HepG2 (cell line): ENCODE results near the gene CMTM8.

Experiments used
- FOXK1 ChIP-seq: sonication (generic); formaldehyde crosslinking; IDR thresholded peaks from 2 replicates; pipeline ENCODE4 v1.4.0; 2020; ENCODE audit warnings: low read depth, missing genetic modification reagents, borderline replicate concordance
- FOXM1 ChIP-seq: sonication (generic); formaldehyde crosslinking; IDR thresholded peaks from 2 replicates; pipeline ENCODE4 v1.5.0; 2020; ENCODE audit warnings: missing genetic modification reagents
- HDAC2 ChIP-seq: sonication (generic); formaldehyde crosslinking; IDR thresholded peaks from 2 replicates; pipeline ENCODE4 v1.4.0; 2020; ENCODE audit warnings: missing genetic modification reagents
- POLR2A ChIP-seq, 2 experiments: IDR thresholded peaks; 2 replicates each; pipeline ENCODE4 v1.6.1; 2011; ENCODE audit warnings: low read depth in 2 of 2, low read length in 2 of 2, mild to moderate bottlenecking in 1 of 2, moderate library complexity in 1 of 2; ENCODE audit not compliant: insufficient read depth in 1 of 2
- SAFB2 ChIP-seq: sonication (generic); formaldehyde crosslinking; IDR thresholded peaks from 2 replicates; pipeline ENCODE4 v1.5.1; 2020; ENCODE audit warnings: missing genetic modification reagents, low read depth, mild to moderate bottlenecking, borderline replicate concordance
- SP2 ChIP-seq: sonication (generic); formaldehyde crosslinking; IDR thresholded peaks from 2 replicates; pipeline ENCODE4 v1.5.1; 2020; ENCODE audit warnings: mild to moderate bottlenecking, missing genetic modification reagents
- TCF7L2 ChIP-seq: IDR thresholded peaks from 2 replicates; pipeline ENCODE4 v1.6.1; 2011; ENCODE audit warnings: mild to moderate bottlenecking, low read depth, low read length, moderate library complexity
- ZNF224 ChIP-seq: sonication (generic); formaldehyde crosslinking; IDR thresholded peaks from 2 replicates; pipeline ENCODE4 v1.5.0; 2020; ENCODE audit warnings: mild to moderate bottlenecking, missing genetic modification reagents
- ZNF3 ChIP-seq: IDR thresholded peaks from 2 replicates; pipeline ENCODE4 v1.7.0; 2017; ENCODE audit warnings: inconsistent platforms
- ZNF776 ChIP-seq: sonication (generic); formaldehyde crosslinking; IDR thresholded peaks from 2 replicates; pipeline ENCODE4 v1.4.0; 2020; ENCODE audit warnings: mild to moderate bottlenecking, missing genetic modification reagents
- TF ChIP-seq, protein P1 (sequence below), 2 experiments: sonication (generic) in 1 of 2; formaldehyde crosslinking in 1 of 2; IDR thresholded peaks; 2 replicates each; pipeline versions ENCODE4 v1.4.0 to v1.6.1; 2018 to 2020; ENCODE audit warnings: missing genetic modification reagents in 2 of 2, borderline replicate concordance in 1 of 2, low read depth in 1 of 2, mild to moderate bottlenecking in 1 of 2, missing biosample characterization in 1 of 2
- TF ChIP-seq, protein P2 (sequence below): sonication (generic); formaldehyde crosslinking; IDR thresholded peaks from 2 replicates; pipeline ENCODE4 v1.5.0; 2020; ENCODE audit warnings: mild to moderate bottlenecking, missing genetic modification reagents, moderate library complexity

GRCh38 chr3:32236377-32236776 lies 2.1 kb upstream of the CMTM8 start:
- TF ChIP-seq POLR2A (IDR thresholded peaks at IDR 0.05; ENCODE audit: insufficient read depth in 1 of 2, low read depth in 2 of 2, low read length in 2 of 2): no peak
- TF ChIP-seq SP2 (CRISPR knock-in tag): no peak
- no peak for TF ChIP-seq ZNF776 (CRISPR knock-in tag)
- no peak for TF ChIP-seq ZNF224 (CRISPR knock-in tag)
- no peak for TF ChIP-seq SAFB2 (CRISPR knock-in tag)
- TF ChIP-seq ZNF3 (CRISPR knock-in tag): no peak
- TF ChIP-seq FOXK1 (CRISPR knock-in tag): no peak
- TF ChIP-seq, protein P1, sequence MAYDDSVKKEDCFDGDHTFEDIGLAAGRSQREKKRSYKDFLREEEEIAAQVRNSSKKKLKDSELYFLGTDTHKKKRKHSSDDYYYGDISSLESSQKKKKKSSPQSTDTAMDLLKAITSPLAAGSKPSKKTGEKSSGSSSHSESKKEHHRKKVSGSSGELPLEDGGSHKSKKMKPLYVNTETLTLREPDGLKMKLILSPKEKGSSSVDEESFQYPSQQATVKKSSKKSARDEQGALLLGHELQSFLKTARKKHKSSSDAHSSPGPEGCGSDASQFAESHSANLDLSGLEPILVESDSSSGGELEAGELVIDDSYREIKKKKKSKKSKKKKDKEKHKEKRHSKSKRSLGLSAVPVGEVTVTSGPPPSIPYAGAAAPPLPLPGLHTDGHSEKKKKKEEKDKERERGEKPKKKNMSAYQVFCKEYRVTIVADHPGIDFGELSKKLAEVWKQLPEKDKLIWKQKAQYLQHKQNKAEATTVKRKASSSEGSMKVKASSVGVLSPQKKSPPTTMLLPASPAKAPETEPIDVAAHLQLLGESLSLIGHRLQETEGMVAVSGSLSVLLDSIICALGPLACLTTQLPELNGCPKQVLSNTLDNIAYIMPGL (CRISPR knock-in tag; IDR thresholded peaks at IDR 0.05; ENCODE audit: borderline replicate concordance in 1 of 2, low read depth in 1 of 2): no peak
- TF ChIP-seq FOXM1 (CRISPR knock-in tag): no peak
- TF ChIP-seq HDAC2 (CRISPR knock-in tag): no peak
- TF ChIP-seq, protein P2, sequence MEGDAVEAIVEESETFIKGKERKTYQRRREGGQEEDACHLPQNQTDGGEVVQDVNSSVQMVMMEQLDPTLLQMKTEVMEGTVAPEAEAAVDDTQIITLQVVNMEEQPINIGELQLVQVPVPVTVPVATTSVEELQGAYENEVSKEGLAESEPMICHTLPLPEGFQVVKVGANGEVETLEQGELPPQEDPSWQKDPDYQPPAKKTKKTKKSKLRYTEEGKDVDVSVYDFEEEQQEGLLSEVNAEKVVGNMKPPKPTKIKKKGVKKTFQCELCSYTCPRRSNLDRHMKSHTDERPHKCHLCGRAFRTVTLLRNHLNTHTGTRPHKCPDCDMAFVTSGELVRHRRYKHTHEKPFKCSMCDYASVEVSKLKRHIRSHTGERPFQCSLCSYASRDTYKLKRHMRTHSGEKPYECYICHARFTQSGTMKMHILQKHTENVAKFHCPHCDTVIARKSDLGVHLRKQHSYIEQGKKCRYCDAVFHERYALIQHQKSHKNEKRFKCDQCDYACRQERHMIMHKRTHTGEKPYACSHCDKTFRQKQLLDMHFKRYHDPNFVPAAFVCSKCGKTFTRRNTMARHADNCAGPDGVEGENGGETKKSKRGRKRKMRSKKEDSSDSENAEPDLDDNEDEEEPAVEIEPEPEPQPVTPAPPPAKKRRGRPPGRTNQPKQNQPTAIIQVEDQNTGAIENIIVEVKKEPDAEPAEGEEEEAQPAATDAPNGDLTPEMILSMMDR (CRISPR knock-in tag): no peak
- TF ChIP-seq TCF7L2: no peak
